ENCODE measurements around the gene SEMA3B. TPM values are rescaled to one million over a fixed set of nuclear protein-coding genes. Genes with fewer than 3 reads are reported as not detected.

SEMA3B gene
- total RNA-seq, 1 experiment from 2014 or later, result 0.85 TPM

GRCh38 chr3:50319181-50319893 is 50.4 kb downstream of the SEMA3B start:
- no peak for DNase-seq (ENCODE audit: low read depth, low spot score)
- in situ Hi-C loops (cut with HindIII; ENCODE audit: low pct_unique_long_range_greater_than_20kb, low sequenced_read_pairs), result no loop called here

- in situ Hi-C loops (cut with HindIII; ENCODE audit: low pct_unique_long_range_greater_than_20kb, low sequenced_read_pairs), result no loop called here
- DNase-seq (ENCODE audit: low read depth, low spot score), result no peak
Observed at GRCh38 chr3:50319894-50320625, 51.1 kb downstream of the SEMA3B start.

- in situ Hi-C loops (cut with HindIII; ENCODE audit: low pct_unique_long_range_greater_than_20kb, low sequenced_read_pairs), result no loop called here
- DNase-seq (ENCODE audit: low read depth, low spot score), result peak; percentile 73
Observed at GRCh38 chr3:50320853-50321335, 51.9 kb downstream of the SEMA3B start.

- in situ Hi-C loops (cut with HindIII; ENCODE audit: low pct_unique_long_range_greater_than_20kb, low sequenced_read_pairs), result no loop called here
- peak; percentile 89 for DNase-seq (ENCODE audit: low read depth, low spot score)
Observed at GRCh38 chr3:50321336-50322114, 52.6 kb downstream of the SEMA3B start.

- in situ Hi-C loops (cut with HindIII; ENCODE audit: low pct_unique_long_range_greater_than_20kb, low sequenced_read_pairs), result no loop called here
- DNase-seq (ENCODE audit: low read depth, low spot score), result no peak
Observed at GRCh38 chr3:50322115-50322385, 53.1 kb downstream of the SEMA3B start.

- DNase-seq (ENCODE audit: low read depth, low spot score), result no peak
- in situ Hi-C loops (cut with HindIII; ENCODE audit: low pct_unique_long_range_greater_than_20kb, low sequenced_read_pairs), result no loop called here
Observed at GRCh38 chr3:50322386-50323091, 53.6 kb downstream of the SEMA3B start, which contains the start of gene HYAL2. TSS of gene HYAL2 (minus strand) at chr3:50322745. CDS start at chr3:50320489, 2,256 bp downstream.

GRCh38 chr3:50323092-50323600 is 54.2 kb downstream of the SEMA3B start:
- in situ Hi-C loops (cut with HindIII; ENCODE audit: low pct_unique_long_range_greater_than_20kb, low sequenced_read_pairs), result no loop called here
- no peak for DNase-seq (ENCODE audit: low read depth, low spot score)

- in situ Hi-C loops (cut with HindIII; ENCODE audit: low pct_unique_long_range_greater_than_20kb, low sequenced_read_pairs), result no loop called here
- DNase-seq (ENCODE audit: low read depth, low spot score), result no peak
Observed at GRCh38 chr3:50323614-50324199, 54.8 kb downstream of the SEMA3B start.

GRCh38 chr3:50324351-50325112 is 55.6 kb downstream of the SEMA3B start:
- in situ Hi-C loops (cut with HindIII; ENCODE audit: low pct_unique_long_range_greater_than_20kb, low sequenced_read_pairs), result no loop called here
- peak; percentile 82 for DNase-seq (ENCODE audit: low read depth, low spot score)

GRCh38 chr3:50325113-50325480 is 56.1 kb downstream of the SEMA3B start:
- in situ Hi-C loops (cut with HindIII; ENCODE audit: low pct_unique_long_range_greater_than_20kb, low sequenced_read_pairs), result no loop called here
- DNase-seq (ENCODE audit: low read depth, low spot score), result no peak

GRCh38 chr3:50325497-50326181 is 56.7 kb downstream of the SEMA3B start:
- in situ Hi-C loops (cut with HindIII; ENCODE audit: low pct_unique_long_range_greater_than_20kb, low sequenced_read_pairs), result no loop called here

GRCh38 chr3:50326182-50326541 is 57.2 kb downstream of the SEMA3B start:
- no peak for DNase-seq (ENCODE audit: low read depth, low spot score)
- in situ Hi-C loops (cut with HindIII; ENCODE audit: low pct_unique_long_range_greater_than_20kb, low sequenced_read_pairs), result no loop called here

More at GRCh38 chr3:50325497-50326181, 56.7 kb downstream of the SEMA3B start:
- no peak for DNase-seq (ENCODE audit: low read depth, low spot score)

GRCh38 chr3:50327129-50327528 is 58.2 kb downstream of the SEMA3B start:
- DNase-seq (ENCODE audit: low read depth, low spot score), result no peak
- in situ Hi-C loops (cut with HindIII; ENCODE audit: low pct_unique_long_range_greater_than_20kb, low sequenced_read_pairs), result no loop called here

All from SK-MEL-5 (cell line).